ENCODE data around the gene OR51T1. TPM values are rescaled to one million over a fixed set of nuclear protein-coding genes. Genes with fewer than 3 reads are reported as not detected.
"Not testable (repeated sequence)": the region's sequence is repeated elsewhere in the genome, so short reads cannot be mapped to it uniquely, and the experiment has no call there.

Gene OR51T1, protein sequence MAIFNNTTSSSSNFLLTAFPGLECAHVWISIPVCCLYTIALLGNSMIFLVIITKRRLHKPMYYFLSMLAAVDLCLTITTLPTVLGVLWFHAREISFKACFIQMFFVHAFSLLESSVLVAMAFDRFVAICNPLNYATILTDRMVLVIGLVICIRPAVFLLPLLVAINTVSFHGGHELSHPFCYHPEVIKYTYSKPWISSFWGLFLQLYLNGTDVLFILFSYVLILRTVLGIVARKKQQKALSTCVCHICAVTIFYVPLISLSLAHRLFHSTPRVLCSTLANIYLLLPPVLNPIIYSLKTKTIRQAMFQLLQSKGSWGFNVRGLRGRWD
- total RNA-seq, result not detected

GRCh38 chr11:4881860-4882500, at the start of gene OR51T1:
TSS of gene OR51T1 (plus strand) at chr11:4881900. CDS start at chr11:4881900, 0 bp downstream.
- no peaks in the 10 kb centered on the region for H3K36me3 ChIP-seq
- in situ Hi-C loops (cut with MboI; ENCODE audit: low sequenced_read_pairs in 4 of 4), result no loop called here
- no peaks in the 10 kb centered on the region for H3K27me3 ChIP-seq
- DNase-seq (no peak), ATAC-seq (no peak)
- intact Hi-C loops (cut with DNase I; ENCODE audit: low total_unique reads), result no loop called here
- no peak within 1 kb of the TSS for H3K4me3 ChIP-seq
- H3K9me3 ChIP-seq, result no peaks in the 10 kb centered on the region
- TF ChIP-seq POLR2A (IDR thresholded peaks at IDR 0.05) (no peak), CTCF (IDR thresholded peaks at IDR 0.05 in 4 of 5, conservative IDR thresholded peaks at IDR 0.05 in 1 of 5) (no peak)
- no peak within 1 kb of the TSS for H3K27ac ChIP-seq
- H3K4me1 ChIP-seq, result no peaks in the 10 kb centered on the region

DNA sequence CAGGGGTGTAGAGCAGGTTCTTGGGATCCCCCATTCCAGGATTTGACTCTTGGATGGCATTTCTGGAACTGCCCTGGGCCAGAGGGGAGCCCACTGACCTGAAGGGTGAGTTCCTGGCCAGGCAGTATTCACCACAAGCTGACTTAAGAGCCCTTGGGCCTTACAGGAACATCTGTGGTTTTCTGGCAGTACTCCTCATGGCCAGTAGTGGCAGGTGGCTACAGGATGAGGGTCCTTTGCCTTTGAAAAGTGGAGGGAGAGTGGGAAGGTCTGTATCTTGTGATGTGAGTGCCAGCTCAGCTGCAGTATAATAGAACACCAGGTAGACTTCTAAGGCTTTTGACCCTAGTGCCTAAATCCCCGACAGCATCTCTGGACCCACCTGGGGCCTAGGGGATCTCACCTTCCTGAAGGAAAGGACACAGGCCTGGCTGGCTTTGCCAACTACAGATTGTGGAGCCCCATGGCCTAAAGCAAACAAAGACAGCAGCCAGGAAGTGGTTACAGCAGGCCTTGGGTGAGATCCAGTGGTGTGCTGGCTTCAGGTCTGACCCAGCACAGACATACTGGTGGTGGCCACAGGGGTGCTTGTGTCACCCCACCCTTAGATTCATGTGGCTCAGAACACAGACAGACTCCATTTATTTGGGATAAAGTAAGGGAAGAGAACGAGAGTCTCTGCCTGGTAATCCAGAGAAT, 41.7 kb upstream of the OR51T1 start:
- intact Hi-C loops (cut with DNase I; ENCODE audit: low total_unique reads), result no loop called here
- ATAC-seq, result no peak

DNA sequence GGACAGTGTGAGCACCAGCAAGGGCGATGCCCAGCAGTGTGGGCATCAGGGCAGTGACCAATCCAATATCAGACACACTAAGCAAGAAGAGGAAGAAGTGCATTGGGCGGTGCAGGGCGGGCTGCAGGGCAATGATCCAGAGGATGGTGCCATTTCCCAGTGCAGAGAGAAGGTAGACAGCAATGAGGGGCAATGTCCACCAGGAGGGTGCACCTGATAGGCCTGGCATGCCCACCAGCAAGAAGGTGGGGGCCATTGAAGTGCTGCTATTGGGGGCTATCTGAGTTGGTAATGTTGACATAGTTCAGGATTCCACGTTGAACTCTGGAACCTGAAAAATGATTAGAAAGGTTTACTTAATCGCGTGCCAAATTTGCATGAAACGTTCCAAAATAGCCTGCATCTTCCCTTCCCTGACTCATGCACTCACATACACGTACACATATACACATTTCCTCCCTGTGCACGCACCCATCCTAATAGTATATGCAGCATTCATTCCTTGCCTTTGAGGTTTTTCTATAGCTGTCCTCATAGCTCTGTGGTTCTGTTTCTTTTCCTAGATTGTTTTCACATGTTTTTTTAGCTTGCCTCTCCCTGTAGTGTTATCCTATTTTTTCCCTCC, 32.7 kb upstream of the OR51T1 start, which contains the start of gene OR51S1:
OR51S1 (minus strand) TSS at position 301 of the 625 bp plus-strand sequence; CDS start at position 301, 0 bp downstream.
- H3K27ac ChIP-seq, result no peak within 1 kb of the TSS
- intact Hi-C loops (cut with DNase I; ENCODE audit: low total_unique reads) (no loop called here), in situ Hi-C loops (cut with MboI; ENCODE audit: low sequenced_read_pairs in 4 of 4) (no loop called here)
- no peaks in the 10 kb centered on the region for H3K4me1 ChIP-seq
- no peaks in the 10 kb centered on the region for H3K36me3 ChIP-seq
- H3K9me3 ChIP-seq, result no peaks in the 10 kb centered on the region
- TF ChIP-seq POLR2A (IDR thresholded peaks at IDR 0.05) (no peak), CTCF (IDR thresholded peaks at IDR 0.05 in 4 of 5, conservative IDR thresholded peaks at IDR 0.05 in 1 of 5) (no peak)
- no peak within 1 kb of the TSS for H3K4me3 ChIP-seq
- H3K27me3 ChIP-seq, result no peaks in the 10 kb centered on the region
- no peak for ATAC-seq
- no peak for DNase-seq

More for the DNA sequence above, 41.7 kb upstream of the OR51T1 start:
- Histone ChIP-seq H3K4me3 (no peak overlapping the region), H3K27me3 (no peaks in the 10 kb centered on the region), H3K36me3 (no peaks in the 10 kb centered on the region), H3K4me1 (no peaks in the 10 kb centered on the region), H3K9me3 (no peaks in the 10 kb centered on the region), H3K27ac (no peak overlapping the region)
- in situ Hi-C loops (cut with MboI; ENCODE audit: low sequenced_read_pairs in 4 of 4), result no loop called here
- TF ChIP-seq POLR2A (IDR thresholded peaks at IDR 0.05), result no peak
- TF ChIP-seq CTCF (IDR thresholded peaks at IDR 0.05 in 4 of 5, conservative IDR thresholded peaks at IDR 0.05 in 1 of 5), result no peak
- DNase-seq, result no peak

- H3K27ac ChIP-seq, result no peak overlapping the region
- DNase-seq (no peak), ATAC-seq (no peak)
Observed at GRCh38 chr11:4851033-4851432, 30.7 kb upstream of the OR51T1 start.

GRCh38 chr11:4854286-4854685, 27.4 kb upstream of the OR51T1 start:
- H3K4me3 ChIP-seq; H3K27me3 ChIP-seq; intact Hi-C loops (cut with DNase I; ENCODE audit: low total_unique reads); H3K4me1 ChIP-seq; H3K27ac ChIP-seq; H3K36me3 ChIP-seq; ATAC-seq; H3K9me3 ChIP-seq; in situ Hi-C loops (cut with MboI; ENCODE audit: low sequenced_read_pairs in 4 of 4); DNase-seq: not testable (repeated sequence)

More at GRCh38 chr11:4851033-4851432, 30.7 kb upstream of the OR51T1 start:
- no peak for TF ChIP-seq POLR2A (IDR thresholded peaks at IDR 0.05)
- TF ChIP-seq CTCF (IDR thresholded peaks at IDR 0.05 in 4 of 5, conservative IDR thresholded peaks at IDR 0.05 in 1 of 5), result no peak
- H3K4me1 ChIP-seq, result no peaks in the 10 kb centered on the region
- H3K27me3 ChIP-seq, result no peaks in the 10 kb centered on the region
- in situ Hi-C loops (cut with MboI; ENCODE audit: low sequenced_read_pairs in 4 of 4) (no loop called here), intact Hi-C loops (cut with DNase I; ENCODE audit: low total_unique reads) (no loop called here)
- no peaks in the 10 kb centered on the region for H3K36me3 ChIP-seq
- no peak overlapping the region for H3K4me3 ChIP-seq
- no peaks in the 10 kb centered on the region for H3K9me3 ChIP-seq

All from gastrocnemius medialis (tissue), 4 donors.